Stimulated activated CD4-positive, alpha-beta T cell treated with anti-CD3 and anti-CD28 coated beads, TNF-alpha, amount 100 ng/mL, for 24 hours (primary cell): ENCODE data around the gene NEGR1.

Experiments used
- DNase-seq, 3 experiments: peaks; one replicate each; pipeline ENCODE4 v3.0.0-alpha.2; 2020; ENCODE audit warnings: low read depth in 3 of 3

The NEGR1 gene

GRCh38 chr1:71857862-71858261 is 424.5 kb downstream of the NEGR1 start:
- DNase-seq: no peak

- DNase-seq: no peak
Measured at GRCh38 chr1:71853360-71853759, 429.0 kb downstream of the NEGR1 start.

GRCh38 chr1:71850936-71851335 is 431.4 kb downstream of the NEGR1 start:
- no peak for DNase-seq

GRCh38 chr1:71850515-71850914 is 431.8 kb downstream of the NEGR1 start:
- DNase-seq: no peak

GRCh38 chr1:71843012-71843411 is 439.3 kb downstream of the NEGR1 start:
- no peak for DNase-seq

GRCh38 chr1:71839876-71840275 is 442.5 kb downstream of the NEGR1 start:
- DNase-seq: no peak

- no peak for DNase-seq
Measured at GRCh38 chr1:71836904-71837303, 445.4 kb downstream of the NEGR1 start.

GRCh38 chr1:71835442-71835813 is 446.9 kb downstream of the NEGR1 start:
- DNase-seq: no peak

GRCh38 chr1:71834601-71835441 is 447.5 kb downstream of the NEGR1 start:
- no peak for DNase-seq

- DNase-seq: no peak
Measured at GRCh38 chr1:71831646-71832045, 450.7 kb downstream of the NEGR1 start.

GRCh38 chr1:71829346-71829745 is 453.0 kb downstream of the NEGR1 start:
- DNase-seq: no peak

GRCh38 chr1:71828431-71829012 is 453.8 kb downstream of the NEGR1 start:
- DNase-seq: no peak

GRCh38 chr1:71823708-71824305 is 458.5 kb downstream of the NEGR1 start:
- DNase-seq: no peak

- no peak for DNase-seq
Measured at GRCh38 chr1:71817028-71817427, 465.3 kb downstream of the NEGR1 start.

GRCh38 chr1:71809085-71809484 is 473.3 kb downstream of the NEGR1 start:
- no peak for DNase-seq

- no peak for DNase-seq
Measured at GRCh38 chr1:71804140-71804539, 478.2 kb downstream of the NEGR1 start.

- DNase-seq: no peak
Measured at GRCh38 chr1:71796006-71796405, 486.3 kb downstream of the NEGR1 start.

- DNase-seq: no peak
Measured at GRCh38 chr1:71792264-71792663, 490.1 kb downstream of the NEGR1 start.

- DNase-seq: no peak
Measured at GRCh38 chr1:71788113-71788512, 494.2 kb downstream of the NEGR1 start.

GRCh38 chr1:71787699-71788098 is 494.6 kb downstream of the NEGR1 start:
- DNase-seq: no peak

- DNase-seq: no peak
Measured at GRCh38 chr1:71786218-71786617, 496.1 kb downstream of the NEGR1 start.

- DNase-seq: no peak
Measured at GRCh38 chr1:71785450-71785849, 496.9 kb downstream of the NEGR1 start.

GRCh38 chr1:71785000-71785399 is 497.3 kb downstream of the NEGR1 start:
- DNase-seq: no peak
